GM21619 (cell line): ENCODE data around the gene OGDH.
A peak's percentile ranks its signal among the peaks of the same experiment; 100 is the strongest.
"Not testable (repeated sequence)": the region's sequence is repeated elsewhere in the genome, so short reads cannot be mapped to it uniquely, and the experiment has no call there.

Source experiments
- ATAC-seq: cut with Tn5 transposase; IDR thresholded peaks from one replicate; pipeline ENCODE4 v1.9.1; 2021; ENCODE audit not compliant: unreplicated experiment

OGDH gene

GRCh38 chr7:44580945-44581878, 25.2 kb upstream of the OGDH start:
- ATAC-seq: peak; percentile 30

- ATAC-seq: peak; percentile 82
Measured at GRCh38 chr7:44581879-44582603, 24.4 kb upstream of the OGDH start, which contains the start of gene TMED4. TMED4 (minus strand) TSS chr7:44582231; CDS start chr7:44582206, 25 bp downstream.

GRCh38 chr7:44583146-44583865, 23.1 kb upstream of the OGDH start:
- no peak for ATAC-seq

GRCh38 chr7:44587843-44588711, 18.4 kb upstream of the OGDH start:
- ATAC-seq: no peak

- ATAC-seq: no peak
Measured at GRCh38 chr7:44590910-44591309, 15.5 kb upstream of the OGDH start.

- no peak for ATAC-seq
Measured at GRCh38 chr7:44595934-44596635, 10.3 kb upstream of the OGDH start.

GRCh38 chr7:44597181-44597580, 9.2 kb upstream of the OGDH start:
- ATAC-seq: not testable (repeated sequence)

GRCh38 chr7:44599222-44599621, 7.2 kb upstream of the OGDH start:
- no peak for ATAC-seq

GRCh38 chr7:44602576-44602910, 3.9 kb upstream of the OGDH start:
- no peak for ATAC-seq

GRCh38 chr7:44603193-44603592, 3.2 kb upstream of the OGDH start:
- ATAC-seq: no peak

GRCh38 chr7:44604941-44605340, 1.5 kb upstream of the OGDH start:
- no peak for ATAC-seq

- ATAC-seq: no peak
Measured at GRCh38 chr7:44607141-44608068, 978 bp downstream of the OGDH start.

GRCh38 chr7:44608916-44609648, 2.7 kb downstream of the OGDH start:
- ATAC-seq: no peak

GRCh38 chr7:44609829-44610228, 3.4 kb downstream of the OGDH start:
- ATAC-seq: no peak

- ATAC-seq: no peak
Measured at GRCh38 chr7:44615149-44615611, 8.8 kb downstream of the OGDH start.

GRCh38 chr7:44615793-44616192, 9.4 kb downstream of the OGDH start:
- no peak for ATAC-seq

- ATAC-seq: no peak
Measured at GRCh38 chr7:44616545-44616944, 10.1 kb downstream of the OGDH start.
